Stimulated activated CD4-positive, alpha-beta T cell treated with anti-CD3 and anti-CD28 coated beads, Interleukin-1b, Interleukin-23, amount 100 ng/mL, for 48 hours (primary cell): ENCODE measurements around the gene OASL.

Experiments
- DNase-seq: peaks from one replicate; pipeline ENCODE4 v3.0.0-alpha.2; 2020

Gene OASL

DNA sequence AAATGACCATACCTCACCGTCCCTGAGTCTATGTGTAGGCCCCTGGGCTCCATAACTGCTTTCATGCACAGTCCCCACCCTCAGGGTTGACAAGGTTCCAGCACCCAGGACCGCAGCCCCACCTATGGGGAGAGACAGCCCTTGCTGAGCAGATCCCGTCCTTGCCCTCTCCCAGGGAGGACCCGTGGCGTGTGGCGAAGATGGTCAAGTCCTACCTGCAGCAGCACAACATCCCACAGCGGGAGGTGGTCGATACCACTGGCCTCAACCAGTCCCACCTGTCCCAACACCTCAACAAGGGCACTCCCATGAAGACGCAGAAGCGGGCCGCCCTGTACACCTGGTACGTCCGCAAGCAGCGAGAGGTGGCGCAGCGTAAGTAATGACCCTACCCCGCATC is 50.4 kb downstream of the OASL start:
- no peak for DNase-seq

DNA sequence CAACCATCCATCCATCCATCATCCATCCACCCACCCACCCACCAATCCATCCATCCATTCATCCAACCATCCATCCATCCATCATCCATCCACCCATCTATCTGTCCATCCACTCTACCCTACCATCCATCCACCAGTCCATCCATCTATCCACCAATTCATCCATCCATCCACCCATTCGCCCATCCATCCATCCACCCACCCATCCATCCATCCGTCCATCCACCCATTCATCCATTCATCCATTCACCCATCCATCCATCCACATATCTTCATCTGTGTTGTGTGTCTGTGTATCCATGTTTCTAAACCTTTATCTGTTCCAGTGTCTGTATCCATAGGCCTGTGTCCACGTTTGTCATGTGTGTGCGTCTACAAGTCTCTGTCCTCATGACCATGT is 50.8 kb downstream of the OASL start:
- no peak for DNase-seq

DNA sequence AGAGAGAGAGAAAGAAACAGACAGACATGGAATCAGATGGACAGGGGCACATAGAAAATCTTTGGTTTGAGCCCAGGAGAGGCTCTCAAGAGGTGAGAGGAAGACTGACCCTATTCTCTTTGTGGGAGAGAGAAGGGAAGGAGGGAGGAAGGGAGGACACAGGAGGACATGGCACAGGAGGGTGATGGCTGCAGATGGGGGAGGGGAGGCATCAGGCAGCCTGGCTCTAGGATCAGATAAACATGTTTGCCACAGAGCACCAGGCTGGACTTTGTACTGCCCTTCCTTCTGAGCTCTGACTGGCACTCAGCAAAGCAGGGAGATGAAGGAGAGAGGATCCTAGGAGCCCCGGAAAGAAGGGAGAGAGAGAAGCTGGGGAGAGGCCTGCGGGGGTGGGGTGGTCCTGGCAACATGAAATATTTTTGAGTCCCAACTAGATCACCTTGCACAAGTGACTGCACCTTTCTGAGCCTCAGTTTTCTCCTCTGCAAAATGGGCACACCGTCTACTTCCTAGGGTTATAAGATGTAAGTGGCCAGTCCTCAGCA is 54.6 kb downstream of the OASL start:
- no peak for DNase-seq

DNA sequence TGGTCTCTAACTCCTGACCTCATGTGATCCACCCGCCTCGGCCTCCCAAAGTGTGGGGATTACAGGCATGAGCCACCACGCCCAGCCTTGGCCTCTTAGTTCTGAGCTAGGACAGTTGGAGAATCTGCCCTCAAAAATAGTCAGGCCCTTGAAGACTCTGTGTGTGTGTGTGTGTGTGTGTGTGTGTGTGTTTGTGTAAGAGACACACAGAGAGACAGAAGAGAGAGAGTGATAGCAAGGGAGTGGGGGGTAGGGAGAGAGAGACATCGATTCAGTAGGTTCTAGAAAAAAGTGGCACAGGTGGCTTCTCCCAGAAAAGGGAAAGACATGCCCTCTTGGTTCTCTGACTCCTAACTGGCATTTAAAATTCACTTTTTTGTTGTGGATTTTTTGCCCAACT is 55.3 kb downstream of the OASL start:
- DNase-seq, result no peak

DNA sequence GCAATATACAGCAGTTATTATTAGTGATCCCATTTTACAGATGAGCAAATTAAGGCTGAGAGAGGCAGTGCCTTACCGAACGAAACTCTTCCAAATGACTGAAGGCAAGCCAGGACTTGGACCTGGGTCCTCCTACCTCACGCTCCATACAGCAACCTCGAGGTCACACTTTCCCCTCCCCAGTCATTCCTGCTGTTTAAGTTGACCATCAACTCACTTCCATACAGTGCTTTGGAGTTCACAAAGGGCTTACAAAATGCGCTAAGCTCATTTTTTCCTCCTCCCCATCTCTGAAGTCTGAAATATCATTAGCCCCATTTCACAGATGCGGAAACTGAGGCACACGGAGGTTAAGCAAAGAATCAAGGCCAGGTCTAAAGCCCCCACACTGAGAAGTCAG is 56.4 kb downstream of the OASL start:
- no peak for DNase-seq

DNA sequence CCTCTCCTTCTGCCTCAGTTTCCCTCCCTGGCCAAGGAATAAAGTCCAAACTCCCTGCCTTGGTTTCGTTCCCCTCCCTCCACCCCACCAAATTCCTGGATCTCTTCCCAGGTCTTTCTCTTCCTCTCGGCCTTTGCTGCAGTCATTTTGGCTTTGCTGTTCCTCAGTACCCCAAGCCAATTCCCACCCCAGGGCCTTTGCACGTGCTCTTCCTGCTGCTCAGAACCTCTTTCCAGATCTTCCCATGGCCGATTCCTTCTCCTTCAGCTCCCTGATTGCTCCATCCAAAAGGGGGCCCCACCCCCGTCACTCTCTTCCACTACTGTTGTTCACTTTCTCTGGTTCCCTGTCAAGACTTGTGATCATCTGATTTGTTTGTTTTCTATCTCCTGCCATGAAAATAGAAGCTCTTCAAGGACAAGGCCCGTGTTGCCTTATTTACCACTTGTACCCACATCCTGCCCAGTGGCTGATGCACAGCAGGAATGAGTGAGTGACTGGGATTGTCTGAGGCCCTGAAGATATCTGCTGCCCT is 57.6 kb downstream of the OASL start:
- DNase-seq, result no peak

DNA sequence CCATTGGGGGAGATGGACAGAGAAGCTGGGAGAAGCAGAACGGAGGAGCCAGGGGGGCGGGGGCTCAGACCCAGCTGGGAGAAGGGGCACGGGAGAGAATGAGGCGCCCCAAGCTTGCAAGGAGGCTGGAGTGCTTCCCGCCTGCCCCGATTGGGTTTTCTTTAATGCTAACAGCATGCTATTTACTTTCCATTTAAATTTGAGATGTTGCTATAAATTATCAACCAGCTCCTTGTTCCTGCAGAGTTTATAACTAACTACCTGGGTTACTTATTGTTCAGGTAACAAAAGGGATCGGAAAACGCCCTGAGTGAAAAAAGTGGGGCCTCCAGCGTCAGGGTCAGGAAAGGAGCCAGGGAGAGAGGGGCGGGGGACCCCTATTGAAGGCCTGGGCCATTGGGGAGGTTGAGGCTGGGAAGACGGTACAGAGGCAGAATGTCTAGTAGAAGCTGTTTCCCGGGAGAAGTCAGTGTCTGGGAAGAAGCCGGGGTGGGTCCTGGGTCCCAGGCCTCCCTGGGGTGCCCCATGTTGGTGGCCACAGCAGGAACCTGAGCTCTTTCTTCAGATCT is 58.2 kb downstream of the OASL start:
- DNase-seq, result no peak

DNA sequence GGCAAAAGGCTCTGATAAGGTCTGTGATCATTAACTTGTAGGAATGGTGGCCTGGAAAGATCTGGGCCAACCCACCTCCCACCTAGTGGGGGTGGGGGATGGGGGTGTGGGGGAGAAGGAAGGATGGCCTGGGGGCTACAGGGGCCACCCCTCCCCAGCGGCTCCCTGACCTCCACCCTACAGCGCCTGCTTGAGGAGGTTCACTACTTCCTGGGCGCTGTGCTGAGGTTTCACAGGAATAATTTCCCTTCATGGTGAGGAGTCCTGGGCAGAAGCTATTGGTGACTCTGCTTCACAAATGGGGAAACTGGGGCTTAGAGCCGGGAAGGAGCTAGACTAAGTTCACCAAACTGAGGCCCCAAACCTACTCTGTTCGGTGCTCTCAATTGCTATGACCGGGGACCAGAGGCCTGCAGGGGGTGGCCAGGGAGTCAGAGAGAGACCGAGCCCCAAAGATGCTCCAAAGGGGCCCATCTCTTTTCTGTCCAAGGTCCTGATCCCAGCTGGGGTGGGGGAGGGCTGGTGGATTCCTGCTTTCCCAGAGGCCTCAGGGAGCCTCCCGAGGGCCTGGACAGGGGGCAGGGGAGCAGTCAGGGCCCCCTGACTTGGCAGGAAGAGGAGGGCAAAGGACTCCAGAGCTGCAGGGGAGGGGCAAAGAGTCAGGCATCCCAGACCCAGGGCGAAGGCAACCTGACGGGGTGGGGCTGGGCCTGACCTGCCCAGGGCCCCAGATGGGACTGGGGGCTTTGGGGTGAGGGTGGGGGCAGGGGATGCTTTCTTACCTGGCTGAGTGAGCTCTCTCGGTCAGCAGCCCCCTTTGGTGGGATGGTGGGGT is 59.0 kb downstream of the OASL start:
- no peak for DNase-seq

DNA sequence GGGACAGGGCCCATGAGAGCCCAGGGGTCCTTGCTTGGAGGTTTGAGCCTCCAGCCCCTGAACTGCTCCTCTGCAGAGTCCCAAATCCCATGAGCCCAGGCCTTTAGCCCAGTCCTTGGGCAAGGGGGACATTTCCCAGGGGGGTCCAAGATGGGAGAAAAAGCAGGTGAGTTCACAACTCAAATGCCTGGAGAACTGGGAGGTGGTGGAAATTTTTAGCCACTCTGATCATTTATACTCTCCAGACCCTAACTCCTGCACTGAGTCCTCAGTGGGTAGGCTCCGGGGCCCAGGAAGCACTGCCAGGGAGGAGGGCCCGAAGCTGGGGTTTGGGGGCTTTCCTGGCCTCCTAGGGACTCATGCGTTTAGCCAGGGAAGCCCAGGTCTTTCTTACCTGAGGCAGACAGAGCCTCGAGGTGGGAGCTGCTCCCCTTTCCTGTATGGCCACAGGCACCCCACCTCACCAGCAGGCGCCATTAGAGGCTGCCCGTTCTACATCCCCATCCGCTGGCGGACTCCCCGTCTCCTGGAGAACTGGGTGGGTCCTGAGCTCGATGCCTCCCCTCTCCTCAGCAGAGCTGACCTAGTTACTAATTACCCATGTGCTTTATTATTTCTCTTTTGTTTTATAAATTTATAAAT is 59.7 kb downstream of the OASL start:
- DNase-seq, result no peak

DNA sequence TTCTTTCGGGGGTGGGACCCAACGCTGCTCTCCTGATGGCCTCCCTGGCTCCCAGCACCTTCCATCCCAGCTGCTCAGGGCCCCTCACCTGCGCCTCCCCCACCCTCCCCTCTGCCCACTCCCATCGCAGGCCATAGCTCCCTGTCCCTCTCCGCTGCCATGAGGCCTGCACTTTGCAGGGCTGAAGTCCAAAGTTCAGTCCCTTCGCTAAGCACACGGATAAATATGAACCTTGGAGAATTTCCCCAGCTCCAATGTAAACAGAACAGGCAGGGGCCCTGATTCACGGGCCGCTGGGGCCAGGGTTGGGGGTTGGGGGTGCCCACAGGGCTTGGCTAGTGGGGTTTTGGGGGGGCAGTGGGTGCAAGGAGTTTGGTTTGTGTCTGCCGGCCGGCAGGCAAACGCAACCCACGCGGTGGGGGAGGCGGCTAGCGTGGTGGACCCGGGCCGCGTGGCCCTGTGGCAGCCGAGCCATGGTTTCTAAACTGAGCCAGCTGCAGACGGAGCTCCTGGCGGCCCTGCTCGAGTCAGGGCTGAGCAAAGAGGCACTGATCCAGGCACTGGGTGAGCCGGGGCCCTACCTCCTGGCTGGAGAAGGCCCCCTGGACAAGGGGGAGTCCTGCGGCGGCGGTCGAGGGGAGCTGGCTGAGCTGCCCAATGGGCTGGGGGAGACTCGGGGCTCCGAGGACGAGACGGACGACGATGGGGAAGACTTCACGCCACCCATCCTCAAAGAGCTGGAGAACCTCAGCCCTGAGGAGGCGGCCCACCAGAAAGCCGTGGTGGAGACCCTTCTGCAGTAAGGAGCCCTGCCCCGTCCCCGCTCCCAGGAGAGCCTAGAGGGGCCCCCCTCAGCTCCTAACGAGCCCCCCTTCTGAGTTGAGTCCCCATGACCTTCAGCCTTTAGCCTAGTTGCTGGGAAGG is 60.5 kb downstream of the OASL start, which contains the start of gene HNF1A:
Gene HNF1A (plus strand): TSS at position 248 of the 924 bp plus-strand sequence. CDS start 226 bp downstream, at position 474.
- no peak for DNase-seq

DNA sequence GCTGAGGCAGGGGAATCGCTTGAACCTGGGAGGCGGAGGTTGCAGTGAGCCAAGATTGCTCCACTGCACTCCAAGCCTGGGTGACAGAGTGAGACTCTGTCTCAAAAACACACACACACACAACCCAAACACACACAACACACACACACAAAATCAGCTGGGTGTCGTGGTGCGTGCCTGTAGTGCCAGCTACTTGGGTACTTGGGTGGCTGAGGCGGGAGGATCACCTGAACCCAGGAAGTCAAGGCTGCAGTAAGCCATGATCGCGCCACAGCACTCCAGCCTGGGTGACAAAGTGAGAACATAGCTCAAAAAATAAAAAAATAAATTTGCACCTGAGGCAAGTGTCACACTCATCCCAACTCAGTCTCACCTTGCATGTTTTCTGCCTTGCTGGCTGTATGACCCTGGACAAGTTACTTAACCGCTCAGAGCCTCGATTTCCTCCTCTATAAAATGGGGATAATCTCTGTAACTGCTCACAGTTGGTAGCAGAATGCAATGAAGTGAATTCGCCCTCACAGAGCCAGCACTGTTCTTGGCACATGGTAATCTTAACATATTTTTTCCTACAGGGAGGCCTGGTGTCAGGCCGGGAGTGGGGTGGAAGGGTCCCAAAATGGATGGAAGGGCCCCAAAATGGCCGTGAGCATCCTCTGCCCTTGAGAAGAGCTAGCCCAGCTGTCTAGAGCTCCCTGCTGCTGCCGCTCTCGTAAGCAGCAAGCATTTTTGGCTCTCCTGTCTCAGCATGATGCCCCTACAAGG is 61.3 kb downstream of the OASL start:
- DNase-seq, result no peak

DNA sequence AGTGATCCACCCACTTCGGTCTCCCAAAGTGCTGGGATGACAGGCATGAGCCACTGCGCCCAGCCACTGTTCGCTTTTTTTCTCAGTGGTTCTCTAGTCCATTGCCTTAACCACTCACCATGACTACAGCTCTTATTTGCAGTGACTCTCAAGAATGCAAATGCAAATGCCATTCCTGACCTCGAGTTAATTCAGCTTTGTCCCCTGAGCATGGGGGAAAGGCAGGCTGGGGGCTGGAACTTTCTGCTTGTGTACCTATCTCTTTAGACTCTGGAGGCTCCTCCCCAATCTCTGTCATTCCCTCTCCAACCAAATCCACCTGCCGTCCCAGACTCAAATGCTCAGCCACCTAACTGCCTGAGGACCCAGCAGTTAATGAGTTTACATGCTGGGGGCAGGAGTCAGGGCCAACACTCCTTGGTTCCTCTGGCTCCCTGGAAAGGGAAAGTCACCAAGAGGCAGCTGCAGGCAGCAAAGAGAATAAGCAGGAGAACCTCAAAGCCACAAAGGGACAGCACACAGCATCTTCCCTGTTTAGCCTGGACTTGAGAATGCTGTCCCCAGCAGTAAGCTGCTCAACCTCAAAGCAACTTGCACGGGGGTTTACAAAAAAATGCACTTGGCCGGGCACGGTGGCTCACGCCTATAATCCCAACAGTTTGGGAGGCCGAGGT is 66.0 kb downstream of the OASL start:
- DNase-seq, result no peak

DNA sequence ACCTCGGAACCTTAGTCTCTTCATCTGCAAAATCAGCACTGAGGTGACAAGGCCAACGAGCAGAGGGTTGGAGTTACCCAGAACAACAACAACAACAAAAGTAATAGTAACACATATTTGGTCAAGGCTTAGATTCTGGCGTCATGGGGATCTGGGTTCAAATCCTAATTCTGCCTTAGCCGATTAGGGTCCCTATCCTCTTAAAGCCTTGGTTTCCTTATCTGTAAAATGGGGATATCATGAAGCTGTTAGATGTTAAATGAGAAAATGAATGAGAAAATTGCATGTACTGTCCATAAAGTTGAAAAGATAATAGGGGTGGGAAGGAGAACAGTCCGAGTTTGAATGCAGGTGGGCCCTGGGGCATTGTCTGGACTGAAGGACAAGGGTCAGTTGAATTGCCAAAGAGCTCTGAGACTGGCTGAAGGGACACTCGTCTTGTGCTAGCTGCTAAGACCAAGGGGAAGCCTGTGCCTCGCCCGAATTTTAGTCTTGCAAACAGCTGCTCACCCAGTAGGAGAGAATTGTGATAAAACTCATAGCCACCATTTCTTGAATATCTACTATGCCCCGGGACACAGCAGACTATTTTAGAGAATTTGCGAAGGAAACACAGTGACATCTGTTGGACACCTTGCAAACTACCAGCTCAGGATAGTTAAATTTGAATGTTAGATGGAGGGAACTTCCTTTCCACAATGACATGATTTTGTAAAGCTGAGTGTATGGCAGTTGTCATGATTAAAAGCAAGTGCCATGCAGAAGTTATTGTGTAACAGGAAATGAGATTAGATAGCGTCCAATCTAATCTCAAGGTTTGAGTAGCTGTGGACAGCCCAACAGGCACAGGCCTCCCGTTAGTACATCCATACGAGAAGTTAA is 67.5 kb downstream of the OASL start:
- DNase-seq, result no peak

DNA sequence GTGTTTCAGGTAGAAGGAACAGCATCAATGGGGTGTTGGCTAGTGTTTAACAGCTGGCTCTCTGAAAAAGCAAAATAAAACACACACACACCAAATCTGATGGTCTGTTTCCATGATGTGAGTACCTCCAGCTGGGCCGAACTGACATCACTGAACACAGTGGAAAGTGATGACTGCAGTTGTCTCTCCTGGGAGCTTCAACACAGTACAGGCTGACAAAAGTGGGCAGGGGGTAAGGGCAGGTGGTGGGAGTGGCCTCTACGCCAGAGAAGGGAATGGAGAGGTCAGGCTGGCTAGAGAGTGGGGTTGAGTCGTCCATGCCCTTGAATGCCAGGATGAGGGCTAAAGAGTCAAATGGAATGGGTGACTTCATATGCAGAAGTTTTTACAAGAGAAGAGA is 68.7 kb downstream of the OASL start:
- DNase-seq, result no peak
